A673 (cell line): Measurements from ENCODE around the gene SMIM5. TPM values are rescaled to one million over a fixed set of nuclear protein-coding genes. Genes with fewer than 3 reads are reported as not detected.
A peak's percentile ranks its signal among the peaks of the same experiment; 100 is the strongest.

Experiments
- BruUV-seq: library from RNA; stranded (reverse); fragments of 400-500 nt; replicated peaks from 2 replicates; lab custom pipeline; 2021; lab: Mats Ljungman, UMichigan
- CTCF ChIA-PET: fragments of 300-600 bp; sonication (Branson Sonifier 250); formaldehyde crosslinking; loops from one replicate; lab custom pipeline; 2022; ENCODE audit warnings: antibody characterized with exemption; lab: Charles Lee
- POLR2A ChIA-PET: fragments of 300-600 bp; sonication (Branson Sonifier 250); formaldehyde crosslinking; loops from one replicate; lab custom pipeline; 2022; ENCODE audit warnings: antibody characterized with exemption; ENCODE audit not compliant: low non-redundant PET; lab: Charles Lee
- DNase-seq: peaks from one replicate; pipeline ENCODE4 v3.0.0-alpha.2; 2015; ENCODE audit warnings: low spot score
- H3K27ac ChIP-seq: fragments of 200-600 bp; sonication (generic); 2 replicates; pipeline ENCODE4 v1.5.1; 2016; ENCODE audit warnings: mixed run types, low read depth, mild to moderate bottlenecking, mixed read lengths, antibody characterized with exemption, low read length; ENCODE audit not compliant: poor library complexity, severe bottlenecking
- H3K27me3 ChIP-seq: fragments of 200-600 bp; sonication (generic); replicated peaks from 2 replicates; pipeline ENCODE4 v1.6.1; 2017; ENCODE audit warnings: mixed run types, low read depth, mild to moderate bottlenecking, mixed read lengths, antibody characterized with exemption, low read length; ENCODE audit not compliant: insufficient read depth, poor library complexity
- H3K36me3 ChIP-seq: fragments of 200-600 bp; sonication (generic); 2 replicates; pipeline ENCODE4 v1.6.1; 2016; ENCODE audit warnings: mixed run types, mild to moderate bottlenecking, mixed read lengths, antibody characterized with exemption, low read length; ENCODE audit not compliant: insufficient read depth, poor library complexity, severe bottlenecking
- H3K4me1 ChIP-seq: fragments of 200-600 bp; sonication (generic); 2 replicates; pipeline ENCODE4 v1.6.1; 2017; ENCODE audit warnings: mixed run types, mild to moderate bottlenecking, mixed read lengths, antibody characterized with exemption, low read length; ENCODE audit not compliant: insufficient read depth, poor library complexity, severe bottlenecking
- H3K4me3 ChIP-seq: fragments of 200-600 bp; sonication (generic); 2 replicates; pipeline ENCODE4 v1.5.1; 2016; ENCODE audit warnings: low read depth, mixed run types, mild to moderate bottlenecking, mixed read lengths, low read length; ENCODE audit not compliant: poor library complexity, severe bottlenecking
- H3K9me3 ChIP-seq: fragments of 200-600 bp; sonication (generic); 2 replicates; pipeline ENCODE4 v1.6.1; 2016; ENCODE audit warnings: mixed run types, low read depth, mild to moderate bottlenecking, mixed read lengths, antibody characterized with exemption, low read length; ENCODE audit not compliant: poor library complexity, severe bottlenecking
- EZH2 ChIP-seq: fragments of 200-600 bp; sonication (generic); IDR thresholded peaks from 2 replicates; pipeline ENCODE4 v1.6.1; 2017; ENCODE audit warnings: borderline replicate concordance, low read depth, mild to moderate bottlenecking, mixed read lengths, antibody characterized with exemption, low read length; ENCODE audit not compliant: poor library complexity, severe bottlenecking
- intact Hi-C: fragments of 100-400 bp; cut with micrococcal nuclease; formaldehyde crosslinking; loops from one replicate; pipeline ENCODE4 v1.10.0; 2022; ENCODE audit not compliant: unreplicated experiment
- total RNA-seq: library from RNA; stranded (reverse); gene quantifications from 2 replicates; pipeline ENCODE4 v1.2.3, GENCODE V29; 2021
- TF ChIP-seq, protein P1 (sequence below): fragments of 300-800, 200-600 bp; sonication (generic); conservative IDR thresholded peaks from 2 replicates; pipeline ENCODE4 v1.5.1; 2017; ENCODE audit warnings: low read depth, mild to moderate bottlenecking, antibody characterized with exemption, low read length, moderate library complexity, mixed read lengths

Gene SMIM5
- total RNA-seq, 1 experiment from 2014 or later = not detected

DNA sequence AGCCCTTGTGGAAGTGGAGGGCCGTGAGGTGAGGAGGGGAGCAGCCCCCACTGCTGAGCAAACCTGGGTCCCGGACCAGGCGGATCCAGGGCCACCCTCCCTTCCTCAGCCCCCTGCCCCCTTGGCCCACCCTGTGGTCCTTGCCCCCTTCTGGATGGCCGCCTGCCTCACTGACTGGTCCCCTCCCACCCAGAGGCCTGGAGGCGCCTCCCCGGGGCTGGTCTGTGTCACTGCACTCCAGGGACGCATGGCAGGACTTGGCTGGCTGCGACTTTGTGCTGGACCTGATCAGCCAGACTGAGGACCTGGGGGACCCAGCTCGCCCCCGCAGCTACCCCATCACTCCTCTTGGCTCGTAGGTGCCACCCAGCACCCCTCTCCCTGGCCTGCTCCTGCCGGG, 19.2 kb upstream of the SMIM5 start:
- CTCF ChIA-PET = interaction anchor here (0.8 kb wide), 1 partner anchor 134 kb away, joined by 3 read pairs; no protein-coding TSS in a partner anchor

DNA sequence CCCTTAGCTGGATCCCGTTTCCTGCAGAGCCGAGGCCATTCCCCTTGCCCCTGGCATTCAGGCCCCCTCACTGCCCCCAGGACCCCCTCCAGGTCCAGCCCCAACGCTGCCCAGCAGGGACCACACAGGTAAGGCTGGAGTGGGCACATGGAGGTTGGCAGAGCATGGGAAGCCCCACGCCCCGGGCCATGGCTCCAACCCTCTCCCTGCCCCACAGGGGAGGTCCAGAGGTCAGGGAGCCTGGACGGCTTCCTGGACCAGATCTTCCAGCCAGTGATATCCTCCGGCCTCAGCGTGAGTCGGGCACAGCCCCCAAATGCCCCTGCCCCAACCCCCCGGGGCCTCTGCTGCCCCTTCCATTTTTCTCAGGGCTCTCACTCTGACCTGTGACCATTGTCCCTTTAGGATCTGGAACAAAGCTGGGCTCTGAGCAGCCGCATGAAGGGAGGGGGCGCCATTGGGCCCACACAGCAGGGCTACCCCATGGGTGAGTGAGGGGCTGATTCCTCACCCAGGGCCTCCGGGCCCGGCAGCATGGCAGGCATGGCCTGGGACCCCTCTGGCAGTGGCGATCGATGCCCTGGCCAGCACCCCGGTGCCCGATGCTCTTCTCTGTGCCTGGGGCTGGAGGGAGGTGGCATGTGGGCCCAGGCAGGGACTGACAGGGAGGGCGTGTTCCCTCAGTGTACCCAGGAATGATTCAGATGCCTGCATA, 18.5 kb upstream of the SMIM5 start:
- intact Hi-C loops = no loop called here
- no peaks in the 10 kb centered on the region for H3K4me1 ChIP-seq
- H3K9me3 ChIP-seq = no peaks in the 10 kb centered on the region
- ChIA-PET CTCF (interaction anchor here (0.8 kb wide), 1 partner anchor 133 kb away, joined by 3 read pairs; no protein-coding TSS in a partner anchor), POLR2A (no interaction called here)
- H3K27me3 ChIP-seq = no peaks in the 10 kb centered on the region
- no peaks in the 10 kb centered on the region for H3K36me3 ChIP-seq
- no peak overlapping the region for H3K4me3 ChIP-seq
- BruUV-seq = no TSS peak
- H3K27ac ChIP-seq = no peak overlapping the region
- no peak for DNase-seq
- TF ChIP-seq EZH2 = no peak
- TF ChIP-seq, protein P1, sequence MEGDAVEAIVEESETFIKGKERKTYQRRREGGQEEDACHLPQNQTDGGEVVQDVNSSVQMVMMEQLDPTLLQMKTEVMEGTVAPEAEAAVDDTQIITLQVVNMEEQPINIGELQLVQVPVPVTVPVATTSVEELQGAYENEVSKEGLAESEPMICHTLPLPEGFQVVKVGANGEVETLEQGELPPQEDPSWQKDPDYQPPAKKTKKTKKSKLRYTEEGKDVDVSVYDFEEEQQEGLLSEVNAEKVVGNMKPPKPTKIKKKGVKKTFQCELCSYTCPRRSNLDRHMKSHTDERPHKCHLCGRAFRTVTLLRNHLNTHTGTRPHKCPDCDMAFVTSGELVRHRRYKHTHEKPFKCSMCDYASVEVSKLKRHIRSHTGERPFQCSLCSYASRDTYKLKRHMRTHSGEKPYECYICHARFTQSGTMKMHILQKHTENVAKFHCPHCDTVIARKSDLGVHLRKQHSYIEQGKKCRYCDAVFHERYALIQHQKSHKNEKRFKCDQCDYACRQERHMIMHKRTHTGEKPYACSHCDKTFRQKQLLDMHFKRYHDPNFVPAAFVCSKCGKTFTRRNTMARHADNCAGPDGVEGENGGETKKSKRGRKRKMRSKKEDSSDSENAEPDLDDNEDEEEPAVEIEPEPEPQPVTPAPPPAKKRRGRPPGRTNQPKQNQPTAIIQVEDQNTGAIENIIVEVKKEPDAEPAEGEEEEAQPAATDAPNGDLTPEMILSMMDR = no peak

More for the DNA sequence above, 19.2 kb upstream of the SMIM5 start:
- no peaks in the 10 kb centered on the region for H3K36me3 ChIP-seq
- no peaks in the 10 kb centered on the region for H3K4me1 ChIP-seq
- POLR2A ChIA-PET = no interaction called here
- H3K27me3 ChIP-seq = no peaks in the 10 kb centered on the region
- no peaks in the 10 kb centered on the region for H3K9me3 ChIP-seq
- intact Hi-C loops = no loop called here
- no peak for TF ChIP-seq EZH2
- TF ChIP-seq, protein P1 = peak; percentile 33; the same call in 1 of the 2 replicates
- no peak overlapping the region for H3K4me3 ChIP-seq
- no peak for DNase-seq
- no TSS peak for BruUV-seq
- H3K27ac ChIP-seq = no peak overlapping the region

DNA sequence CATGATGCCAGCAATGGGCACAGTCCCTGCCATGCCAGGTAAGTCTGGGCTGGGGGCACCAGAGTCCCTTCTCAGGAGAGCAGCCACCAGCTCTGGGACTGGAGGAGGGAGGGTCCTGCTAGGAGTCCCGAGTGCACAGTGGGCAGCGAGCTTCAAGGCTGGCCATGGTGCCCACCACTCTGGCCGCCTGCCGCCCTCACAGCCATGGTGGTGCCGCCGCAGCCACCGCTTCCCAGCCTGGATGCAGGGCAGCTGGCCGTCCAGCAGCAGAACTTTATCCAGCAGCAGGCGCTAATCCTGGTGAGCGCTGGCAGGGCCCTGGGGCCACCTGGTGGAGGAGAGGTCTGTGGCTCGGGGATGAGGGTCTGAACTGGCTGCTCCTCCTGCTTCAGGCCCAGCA, 17.9 kb upstream of the SMIM5 start:
- Histone ChIP-seq H3K9me3 (no peaks in the 10 kb centered on the region), H3K4me3 (no peak overlapping the region), H3K36me3 (no peaks in the 10 kb centered on the region), H3K4me1 (no peaks in the 10 kb centered on the region), H3K27me3 (no peaks in the 10 kb centered on the region), H3K27ac (no peak overlapping the region)
- CTCF ChIA-PET = no interaction called here
- TF ChIP-seq EZH2 = no peak
- TF ChIP-seq, protein P1 = no peak
- POLR2A ChIA-PET = no interaction called here
- intact Hi-C loops = no loop called here
- no peak for DNase-seq
- no TSS peak for BruUV-seq
